BE2C (cell line): Measurements from ENCODE around the gene LDLRAD4.

Experiments
- DNase-seq: peaks from one replicate; pipeline ENCODE4 v3.0.0-alpha.2; 2020
- H3K27me3 ChIP-seq: fragments of 250-450 bp; sonication (Bioruptor Pico); 2 replicates; pipeline ENCODE4 v1.5.1; 2020; ENCODE audit warnings: mild to moderate bottlenecking
- H3K36me3 ChIP-seq: fragments of 250-450 bp; sonication (Bioruptor Pico); 2 replicates; pipeline ENCODE4 v1.5.1; 2020; ENCODE audit warnings: mild to moderate bottlenecking
- H3K4me1 ChIP-seq: fragments of 250-450 bp; sonication (Bioruptor Pico); 2 replicates; pipeline ENCODE4 v1.5.1; 2020
- H3K4me3 ChIP-seq: 2 replicates; pipeline ENCODE4 v1.5.1; 2011; ENCODE audit warnings: low read depth, low read length
- H3K9me3 ChIP-seq: fragments of 250-450 bp; sonication (Bioruptor Pico); 2 replicates; pipeline ENCODE4 v1.5.1; 2020
- CTCF ChIP-seq: IDR thresholded peaks from 2 replicates; pipeline ENCODE4 v1.5.1; 2012; ENCODE audit warnings: mild to moderate bottlenecking, low read depth, low read length

The LDLRAD4 gene

GRCh38 chr18:13517369-13517768 lies 298.8 kb downstream of the LDLRAD4 start:
- Histone ChIP-seq H3K4me1 (no peaks in the 10 kb centered on the region), H3K27me3 (no peaks in the 10 kb centered on the region), H3K36me3 (no peaks in the 10 kb centered on the region), H3K4me3 (no peak overlapping the region), H3K9me3 (no peaks in the 10 kb centered on the region)
- no peak for TF ChIP-seq CTCF
- no peak for DNase-seq

GRCh38 chr18:13518382-13518781 lies 299.8 kb downstream of the LDLRAD4 start:
- Histone ChIP-seq H3K4me1 (no peaks in the 10 kb centered on the region), H3K36me3 (no peaks in the 10 kb centered on the region), H3K9me3 (no peaks in the 10 kb centered on the region), H3K27me3 (no peaks in the 10 kb centered on the region), H3K4me3 (no peak overlapping the region)
- TF ChIP-seq CTCF, result no peak
- no peak for DNase-seq

GRCh38 chr18:13520306-13520705 lies 301.7 kb downstream of the LDLRAD4 start:
- no peak for DNase-seq
- Histone ChIP-seq H3K27me3 (no peaks in the 10 kb centered on the region), H3K4me1 (no peaks in the 10 kb centered on the region), H3K4me3 (no peak overlapping the region), H3K36me3 (no peaks in the 10 kb centered on the region), H3K9me3 (no peaks in the 10 kb centered on the region)
- TF ChIP-seq CTCF, result no peak

- TF ChIP-seq CTCF, result no peak
- Histone ChIP-seq H3K4me3 (no peak overlapping the region), H3K4me1 (no peaks in the 10 kb centered on the region), H3K27me3 (no peaks in the 10 kb centered on the region), H3K9me3 (no peaks in the 10 kb centered on the region), H3K36me3 (no peaks in the 10 kb centered on the region)
- no peak for DNase-seq
Observed at GRCh38 chr18:13520741-13521140, 302.2 kb downstream of the LDLRAD4 start.

GRCh38 chr18:13521418-13521817 lies 302.9 kb downstream of the LDLRAD4 start:
- no peak for DNase-seq
- no peak for TF ChIP-seq CTCF
- Histone ChIP-seq H3K36me3 (no peaks in the 10 kb centered on the region), H3K27me3 (no peaks in the 10 kb centered on the region), H3K4me1 (no peaks in the 10 kb centered on the region), H3K9me3 (no peaks in the 10 kb centered on the region), H3K4me3 (no peak overlapping the region)

GRCh38 chr18:13522256-13522655 lies 303.7 kb downstream of the LDLRAD4 start:
- Histone ChIP-seq H3K36me3 (no peaks in the 10 kb centered on the region), H3K27me3 (no peaks in the 10 kb centered on the region), H3K9me3 (no peaks in the 10 kb centered on the region), H3K4me3 (no peak overlapping the region), H3K4me1 (no peaks in the 10 kb centered on the region)
- no peak for DNase-seq
- no peak for TF ChIP-seq CTCF
